Breast epithelium (tissue), 4 donors: ENCODE measurements around the gene ARID1B. TPM values are rescaled to one million over a fixed set of nuclear protein-coding genes. Genes with fewer than 3 reads are reported as not detected.
A peak's percentile ranks its signal among the peaks of the same experiment; 100 is the strongest.

Source experiments
- DNase-seq, 2 donors: peaks; one replicate each; pipeline ENCODE4 v3.0.0-alpha.2; 2019; ENCODE audit warnings: low spot score in 2 of 2
- H3K27ac ChIP-seq, 2 donors: fragments of 200-600 bp; sonication (generic) in 1 of 2; one replicate each; pipeline ENCODE4 v1.5.1; 2016 to 2019; ENCODE audit warnings: mild to moderate bottlenecking in 1 of 2
- H3K27me3 ChIP-seq, 2 donors: fragments of 200-600 bp; sonication (generic) in 1 of 2; one replicate each; pipeline versions ENCODE4 v1.5.1 to v1.6.0; 2017 to 2019; ENCODE audit warnings: control low read depth in 1 of 2, mild to moderate bottlenecking in 1 of 2
- H3K36me3 ChIP-seq: fragments of 200-600 bp; one replicate; pipeline ENCODE4 v1.5.1; 2019
- H3K4me1 ChIP-seq, 2 donors: fragments of 200-600 bp; sonication (generic); one replicate each; pipeline ENCODE4 v1.5.1; 2016 to 2019; ENCODE audit warnings: control low read depth in 1 of 2
- H3K4me3 ChIP-seq, 3 donors: fragments of 200-600 bp; sonication (generic); 1 replicate in 2 of 3; 2 replicates in 1 of 3; pipeline ENCODE4 v1.5.1; 2016 to 2019; ENCODE audit warnings: mild to moderate bottlenecking in 3 of 3, moderate library complexity in 2 of 3
- H3K9me3 ChIP-seq, 2 donors: fragments of 200-600 bp; sonication (generic) in 1 of 2; one replicate each; pipeline ENCODE4 v1.5.1; 2016 to 2019; ENCODE audit warnings: control low read depth in 1 of 2
- CTCF ChIP-seq, 3 donors: fragments of 450-650 bp; IDR thresholded peaks; one replicate each; pipeline ENCODE4 v1.5.1; 2016 to 2017; ENCODE audit warnings: antibody characterized with exemption in 3 of 3, mild to moderate bottlenecking in 3 of 3, moderate library complexity in 3 of 3
- POLR2A ChIP-seq: fragments of 450-650 bp; IDR thresholded peaks from one replicate; pipeline ENCODE4 v1.6.1; 2016; ENCODE audit warnings: antibody characterized with exemption, mild to moderate bottlenecking, moderate library complexity
- POLR2AphosphoS5 ChIP-seq, 3 donors: sonication (generic); formaldehyde crosslinking; IDR thresholded peaks; one replicate each; pipeline ENCODE4 v1.6.1; 2017; ENCODE audit warnings: antibody characterized with exemption in 3 of 3
- intact Hi-C: fragments of 100-400 bp; cut with DNase I; formaldehyde crosslinking; loops from one replicate; pipeline ENCODE4 v1.15.1; 2023; ENCODE audit warnings: low total_unique reads
- total RNA-seq, 3 donors: library from RNA; depleted of rRNA; stranded (reverse); fragments of >200 nt; gene quantifications; one replicate each; pipeline ENCODE4 v1.1.0, GENCODE V29; 2016

Gene ARID1B
- total RNA-seq, 3 donors from 2014 or later = 99.9 to 205 (median 131) TPM

DNA sequence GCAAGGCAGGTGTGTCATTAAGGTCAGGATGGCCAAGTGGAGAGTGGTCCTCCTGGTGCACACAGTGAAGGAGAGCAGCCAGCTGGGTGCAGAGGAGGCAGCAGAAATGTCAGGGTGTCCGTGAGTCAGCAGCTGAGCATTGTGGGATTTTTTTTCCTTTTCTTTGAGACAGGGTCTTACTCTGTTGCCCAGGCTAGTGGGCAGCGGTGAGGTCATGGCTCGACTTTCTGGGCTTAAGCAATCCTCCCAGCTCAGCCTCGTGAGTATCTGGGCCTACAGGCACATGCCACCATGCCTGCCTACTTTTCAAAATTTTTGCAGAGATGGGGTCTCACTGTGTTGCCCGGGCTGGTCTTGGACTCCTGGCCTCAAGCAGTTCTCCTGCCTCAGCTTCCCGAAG is 16.0 kb downstream of the ARID1B start:
- peaks cover 0 to 25% of the 10 kb centered on the region in 2 donors for H3K4me1 ChIP-seq
- no peaks in the 10 kb centered on the region for H3K9me3 ChIP-seq
- no peaks in the 10 kb centered on the region for H3K27me3 ChIP-seq
- H3K4me3 ChIP-seq = no peak overlapping the region
- no peak for DNase-seq
- H3K27ac ChIP-seq = no peak overlapping the region
- TF ChIP-seq CTCF (IDR thresholded peaks at IDR 0.05) = no peak
- no peak for TF ChIP-seq POLR2A
- TF ChIP-seq POLR2AphosphoS5 (IDR thresholded peaks at IDR 0.05) = no peak
- intact Hi-C loops = no loop called here
- no peaks in the 10 kb centered on the region for H3K36me3 ChIP-seq

DNA sequence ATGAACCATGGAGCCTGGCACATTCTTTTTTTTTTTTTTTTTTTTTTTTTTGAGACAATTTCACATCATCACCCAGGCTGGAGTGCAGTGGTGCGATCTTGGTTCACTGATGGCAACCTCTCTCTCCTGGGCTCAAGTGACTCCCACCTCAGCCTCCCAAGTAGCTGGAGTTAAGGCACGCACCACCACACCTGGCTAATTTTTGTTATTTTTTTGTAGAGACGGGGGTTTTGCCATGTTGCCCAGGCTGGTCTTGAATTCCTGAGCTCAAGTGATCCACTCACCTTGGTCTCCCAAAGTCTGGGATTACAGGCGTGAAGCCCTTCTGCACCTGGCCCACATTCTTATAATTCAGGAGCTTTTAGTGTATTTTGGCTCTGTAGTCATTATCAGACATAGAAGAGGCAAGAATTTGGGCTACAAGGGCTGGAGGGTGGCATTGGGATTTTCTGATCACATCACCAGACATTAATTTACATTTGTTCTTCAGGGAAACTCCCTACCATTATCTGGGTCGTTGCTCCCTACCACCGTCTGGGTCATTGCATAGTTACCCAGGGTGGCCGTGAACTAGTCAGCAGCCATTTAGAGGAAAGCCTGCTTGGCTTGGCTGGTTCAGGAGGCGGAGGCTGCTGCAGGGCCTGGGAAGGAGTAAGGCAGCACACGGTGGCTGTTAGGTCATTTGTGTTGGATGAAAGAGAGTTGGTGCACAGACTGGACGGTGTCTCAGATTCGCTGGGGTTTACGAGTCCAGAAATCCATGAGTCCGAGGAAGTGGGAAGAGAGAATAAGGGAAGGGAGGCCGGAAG is 17.6 kb downstream of the ARID1B start:
- Histone ChIP-seq H3K27me3 (no peaks in the 10 kb centered on the region), H3K9me3 (no peaks in the 10 kb centered on the region), H3K4me3 (no peak overlapping the region), H3K4me1 (peaks cover 0 to 20% of the 10 kb centered on the region in 2 donors), H3K36me3 (no peaks in the 10 kb centered on the region), H3K27ac (no peak overlapping the region)
- DNase-seq = no peak
- intact Hi-C loops = no loop called here
- TF ChIP-seq POLR2A (no peak), CTCF (IDR thresholded peaks at IDR 0.05) (no peak), POLR2AphosphoS5 (IDR thresholded peaks at IDR 0.05) (no peak)

- H3K4me1 ChIP-seq = peaks cover 0 to 20% of the 10 kb centered on the region in 2 donors
- peak overlapping the region; percentile 20 to 47 (median 23) for H3K4me3 ChIP-seq
- intact Hi-C loops = no loop called here
Observed at GRCh38 chr6:156795825-156796224, 18.6 kb downstream of the ARID1B start.

DNA sequence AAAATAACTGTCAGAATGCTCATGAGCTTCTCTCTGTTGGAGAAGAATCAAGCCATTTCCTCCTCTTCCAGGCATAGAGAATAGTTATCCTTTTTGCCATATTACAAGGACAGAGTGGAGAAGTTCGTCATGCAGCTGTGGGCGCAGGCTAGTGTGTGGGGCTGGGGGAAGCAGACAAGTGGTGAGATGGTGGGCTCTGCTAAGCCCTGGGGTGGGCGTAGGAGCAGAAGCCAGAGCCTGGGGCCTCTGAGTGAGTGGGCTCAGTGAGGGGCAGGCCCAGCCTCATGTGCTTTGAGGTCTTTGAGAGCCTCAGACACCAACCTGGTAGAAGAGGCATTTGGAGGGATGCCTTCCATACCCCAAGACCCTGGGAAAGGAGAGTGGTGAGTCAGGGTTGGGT is 19.4 kb downstream of the ARID1B start:
- H3K4me3 ChIP-seq = no peak overlapping the region
- DNase-seq = no peak
- H3K27ac ChIP-seq = peak overlapping the region in 1 of 2 donors; percentile 9
- H3K4me1 ChIP-seq = peaks cover 0 to 12% of the 10 kb centered on the region in 2 donors
- H3K27me3 ChIP-seq = no peaks in the 10 kb centered on the region
- TF ChIP-seq POLR2AphosphoS5 (IDR thresholded peaks at IDR 0.05) = no peak
- TF ChIP-seq POLR2A = no peak
- TF ChIP-seq CTCF (IDR thresholded peaks at IDR 0.05) = no peak
- intact Hi-C loops = no loop called here
- no peaks in the 10 kb centered on the region for H3K9me3 ChIP-seq
- H3K36me3 ChIP-seq = no peaks in the 10 kb centered on the region

More at GRCh38 chr6:156795825-156796224, 18.6 kb downstream of the ARID1B start:
- H3K27me3 ChIP-seq = no peaks in the 10 kb centered on the region
- DNase-seq = no peak
- no peak overlapping the region for H3K27ac ChIP-seq
- no peaks in the 10 kb centered on the region for H3K9me3 ChIP-seq
- no peaks in the 10 kb centered on the region for H3K36me3 ChIP-seq
- TF ChIP-seq CTCF (IDR thresholded peaks at IDR 0.05) = no peak
- no peak for TF ChIP-seq POLR2AphosphoS5 (IDR thresholded peaks at IDR 0.05)
- TF ChIP-seq POLR2A = no peak

DNA sequence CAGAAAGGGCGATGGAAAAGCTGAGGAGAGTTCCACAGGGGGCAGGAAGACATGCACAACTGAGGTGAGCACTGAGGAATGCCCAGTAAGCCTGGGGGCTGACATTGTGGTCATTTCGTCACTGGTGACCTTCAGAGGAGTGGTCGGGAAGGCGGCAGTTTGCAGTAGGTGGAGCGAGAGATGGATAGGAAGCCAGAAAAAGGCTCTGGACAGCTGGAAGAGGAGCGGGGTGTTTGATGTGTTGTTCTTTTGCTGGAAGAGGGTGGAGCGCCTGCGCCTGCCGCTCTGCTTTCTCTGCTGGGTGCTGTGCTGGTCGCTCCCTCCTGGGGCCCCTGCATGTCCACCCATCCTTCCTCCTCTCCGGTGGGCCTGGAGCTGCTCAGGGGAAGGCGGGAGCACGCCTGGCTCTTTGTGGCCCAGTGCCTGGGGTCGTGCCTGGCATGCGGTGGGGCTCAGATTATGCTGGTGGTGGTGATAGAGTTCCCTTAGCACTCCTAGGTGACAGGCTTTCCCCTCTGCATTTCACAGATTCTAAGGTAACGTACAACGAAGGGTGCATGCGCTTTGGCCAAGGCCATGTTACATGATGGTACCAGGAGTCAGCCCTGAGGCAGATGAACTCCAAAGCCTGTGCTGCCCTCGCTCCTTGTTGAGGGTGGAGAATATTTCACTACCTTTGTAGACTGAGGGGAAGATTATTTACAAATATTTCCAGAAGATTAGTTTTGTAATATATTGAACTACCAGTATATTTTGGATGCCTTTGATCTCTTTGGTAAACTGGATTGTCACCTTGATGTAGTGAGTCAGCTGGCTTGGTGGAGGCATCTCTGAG is 20.9 kb downstream of the ARID1B start:
- H3K9me3 ChIP-seq = no peaks in the 10 kb centered on the region
- no peak overlapping the region for H3K27ac ChIP-seq
- TF ChIP-seq POLR2AphosphoS5 (IDR thresholded peaks at IDR 0.05) (no peak), CTCF (IDR thresholded peaks at IDR 0.05) (no peak)
- no peaks in the 10 kb centered on the region for H3K36me3 ChIP-seq
- no peak for DNase-seq
- intact Hi-C loops = no loop called here
- no peak overlapping the region for H3K4me3 ChIP-seq
- peaks cover 0 to 9% of the 10 kb centered on the region in 2 donors for H3K4me1 ChIP-seq
- H3K27me3 ChIP-seq = no peaks in the 10 kb centered on the region
